GM12875 (cell line): ENCODE data around the gene LRRK1.

Source experiments
- H3K4me3 ChIP-seq: one replicate; pipeline ENCODE4 v1.5.1; 2011; ENCODE audit warnings: low read depth, low read length, control low read depth
- CTCF ChIP-seq: IDR thresholded peaks from 2 replicates; pipeline ENCODE4 v1.5.1; 2011; ENCODE audit warnings: low read depth, mild to moderate bottlenecking, control low read depth, inconsistent platforms, low read length, moderate library complexity, borderline replicate concordance; ENCODE audit not compliant: insufficient read depth

Gene LRRK1

DNA sequence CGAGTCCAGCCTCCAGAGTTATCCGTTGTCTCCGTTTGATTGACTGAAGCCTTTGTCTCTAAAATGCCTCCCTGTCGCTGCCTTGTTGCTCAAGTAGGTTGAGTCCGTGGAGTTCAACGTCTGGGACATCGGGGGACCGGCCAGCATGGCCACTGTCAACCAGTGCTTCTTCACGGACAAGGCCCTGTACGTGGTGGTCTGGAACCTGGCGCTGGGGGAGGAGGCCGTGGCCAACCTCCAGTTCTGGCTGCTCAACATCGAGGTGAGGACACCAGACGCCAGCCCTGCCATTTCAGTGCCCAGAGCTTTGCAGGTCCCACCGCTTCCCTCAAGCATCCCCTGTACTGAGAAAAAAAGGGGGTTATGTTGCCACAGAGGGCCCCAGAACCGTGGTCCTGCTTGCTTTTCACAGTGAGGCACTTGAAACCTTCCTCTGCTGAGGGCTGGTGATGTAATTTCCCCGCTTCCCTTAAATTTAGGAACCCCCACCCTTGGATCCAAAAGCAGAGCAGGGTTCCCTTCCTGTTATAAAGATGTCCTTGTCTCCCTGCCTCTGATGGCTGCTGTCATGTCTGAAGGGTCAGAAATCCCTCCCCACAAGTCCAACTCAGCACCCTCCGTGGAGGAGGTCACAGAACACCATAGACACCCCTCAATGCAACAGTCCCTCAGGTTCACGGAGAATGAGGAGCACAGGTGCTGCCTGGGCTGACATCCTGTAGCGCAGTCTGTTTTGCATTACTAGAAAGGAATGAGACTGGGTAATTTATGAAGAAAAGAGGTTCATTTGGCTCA, 105.7 kb downstream of the LRRK1 start:
- H3K4me3 ChIP-seq: no peak overlapping the region
- TF ChIP-seq CTCF: no peak

DNA sequence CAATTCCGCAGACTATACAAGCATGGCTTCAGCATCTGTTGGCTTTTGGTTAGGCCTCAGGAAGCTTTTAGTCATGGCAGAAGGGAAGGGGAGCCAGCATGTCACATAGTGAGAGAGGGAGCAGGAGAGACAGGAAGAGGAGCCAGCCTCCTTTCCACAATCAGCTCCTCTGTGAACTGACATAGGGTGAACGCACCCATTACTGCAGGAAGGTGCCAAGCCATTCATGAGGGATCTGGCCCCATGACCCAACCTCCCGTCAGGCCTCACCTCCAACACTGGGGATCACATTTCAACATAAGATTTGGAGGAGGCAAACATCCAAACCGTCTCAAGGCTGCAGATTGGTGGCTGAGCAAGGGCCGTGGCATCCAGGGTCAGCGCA, 106.3 kb downstream of the LRRK1 start:
- no peak overlapping the region for H3K4me3 ChIP-seq
- no peak for TF ChIP-seq CTCF

GRCh38 chr15:101025896-101026631, 106.9 kb downstream of the LRRK1 start:
- TF ChIP-seq CTCF: no peak

DNA sequence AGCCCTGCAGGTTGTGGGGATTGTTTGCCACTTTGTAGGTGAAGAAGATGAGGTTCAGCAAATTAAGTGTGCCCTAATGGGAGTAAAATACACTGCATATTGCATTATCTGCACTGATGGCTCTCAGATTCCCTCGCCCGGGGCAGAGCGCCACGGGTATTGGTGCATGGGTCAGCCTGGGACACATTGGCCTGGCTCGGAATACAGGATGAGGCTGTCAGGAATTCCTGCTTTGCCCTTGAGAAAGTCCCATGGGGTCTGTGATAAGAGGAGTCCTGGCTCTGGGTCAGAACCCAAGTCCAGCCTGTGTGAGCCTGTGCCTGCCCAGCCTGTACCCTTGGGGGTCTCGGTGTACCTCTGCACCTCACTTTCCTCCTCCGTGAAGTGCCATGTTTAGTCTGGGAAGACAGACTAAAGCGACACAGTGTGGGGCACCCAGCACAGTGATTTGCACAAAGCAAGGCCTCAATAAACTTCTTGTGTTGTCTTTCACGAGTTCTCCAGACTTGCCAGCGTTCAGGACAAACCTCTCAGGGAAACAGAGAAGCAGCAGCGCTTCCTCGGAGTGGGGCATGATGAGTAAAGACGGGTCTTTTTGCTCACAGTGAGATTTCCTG, 107.6 kb downstream of the LRRK1 start:
- no peak for TF ChIP-seq CTCF

More at GRCh38 chr15:101025896-101026631, 106.9 kb downstream of the LRRK1 start:
- H3K4me3 ChIP-seq: no peak overlapping the region

DNA sequence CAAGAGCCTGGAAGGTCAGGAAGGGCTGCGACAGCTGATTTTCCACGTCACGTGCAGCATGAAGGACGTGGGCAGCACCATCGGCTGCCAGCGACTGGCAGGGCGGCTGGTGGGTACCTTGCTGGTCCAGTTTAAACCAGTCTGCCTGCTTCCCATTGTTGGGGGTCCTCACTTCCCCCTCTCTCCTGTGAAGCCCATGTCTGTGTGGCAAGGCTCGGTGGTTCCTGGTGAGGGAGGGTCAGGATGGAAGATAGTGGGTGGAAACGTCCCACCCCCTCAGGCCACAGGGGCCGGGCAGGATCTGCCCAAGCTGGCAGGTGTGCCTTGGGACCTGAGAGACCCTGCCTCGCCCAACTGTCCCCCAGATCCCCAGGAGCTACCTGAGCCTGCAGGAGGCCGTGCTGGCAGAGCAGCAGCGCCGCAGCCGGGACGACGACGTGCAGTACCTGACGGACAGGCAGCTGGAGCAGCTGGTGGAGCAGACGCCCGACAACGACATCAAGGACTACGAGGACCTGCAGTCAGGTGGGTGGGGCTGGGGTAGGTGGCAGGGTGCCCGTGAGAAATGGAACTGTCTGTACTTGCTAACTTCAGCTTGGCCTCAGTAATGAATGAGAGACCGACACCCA, 108.2 kb downstream of the LRRK1 start:
- no peak overlapping the region for H3K4me3 ChIP-seq
- no peak for TF ChIP-seq CTCF

More for the DNA sequence above, 107.6 kb downstream of the LRRK1 start:
- H3K4me3 ChIP-seq: no peak overlapping the region

GRCh38 chr15:101027920-101028319, 108.8 kb downstream of the LRRK1 start:
- no peak overlapping the region for H3K4me3 ChIP-seq
- TF ChIP-seq CTCF: no peak
